Ishikawa (cell line): ENCODE data around the gene NABP2.
A peak's percentile ranks its signal among the peaks of the same experiment; 100 is the strongest.

Experiments used
- EP300 ChIP-seq: IDR thresholded peaks from 2 replicates; pipeline ENCODE4 v1.6.1; 2012; ENCODE audit warnings: borderline replicate concordance
- RAD21 ChIP-seq: IDR thresholded peaks from 2 replicates; pipeline ENCODE4 v1.6.1; 2012; ENCODE audit warnings: low read depth
- TAF1 ChIP-seq: IDR thresholded peaks from 2 replicates; pipeline ENCODE4 v1.6.1; 2012; ENCODE audit warnings: low read depth, mild to moderate bottlenecking
- TCF12 ChIP-seq: IDR thresholded peaks from 2 replicates; pipeline ENCODE4 v1.6.1; 2012; ENCODE audit warnings: low read depth
- YY1 ChIP-seq: IDR thresholded peaks from 2 replicates; pipeline ENCODE4 v1.6.1; 2012; ENCODE audit warnings: low read depth

DNA sequence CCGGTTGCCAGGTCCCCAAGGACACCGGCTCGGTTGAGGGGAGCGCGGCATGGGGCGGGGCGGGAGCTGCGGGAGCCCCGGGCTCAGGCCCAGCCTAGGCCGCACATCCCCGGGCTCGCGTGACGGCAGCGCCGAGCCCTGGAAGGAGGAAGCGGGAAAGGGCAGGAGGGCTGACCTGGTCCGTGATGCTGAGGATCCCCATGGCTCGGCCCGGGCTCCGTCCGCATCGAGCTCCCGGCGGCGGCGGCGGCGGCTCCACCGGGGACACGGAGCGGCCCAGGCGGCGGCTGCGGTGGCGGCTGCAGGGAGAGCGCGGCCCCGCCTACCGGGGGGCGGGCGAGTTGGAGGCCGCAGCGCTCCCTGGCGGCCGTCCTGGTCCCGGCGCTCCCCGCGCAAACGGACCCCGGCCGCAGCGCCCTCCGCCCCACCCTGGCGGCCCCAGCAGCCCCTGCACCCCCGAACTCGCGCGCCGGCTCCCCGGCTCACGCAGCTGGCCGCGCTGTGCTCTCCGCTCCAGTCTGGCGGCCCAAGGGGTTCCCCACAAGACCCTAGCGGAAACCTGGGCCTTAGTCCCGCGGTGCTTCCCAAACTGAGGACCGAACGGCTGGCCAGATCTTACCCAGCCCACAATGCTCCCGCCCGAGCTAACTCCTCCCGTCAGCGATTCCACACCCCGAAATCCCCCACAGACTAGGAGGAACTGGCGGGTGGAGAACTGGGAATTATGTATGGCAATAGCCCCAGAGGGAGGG lies 34.1 kb downstream of the NABP2 start, which contains the start of gene ANKRD52:
- TF ChIP-seq YY1 (peak; percentile 54; the same call in 1 of the 2 replicates), EP300 (peak; percentile 23; the same call in 1 of the 2 replicates), TAF1 (peak; percentile 59; the same call in 1 of the 2 replicates), TCF12 (no peak; the same call in 1 of the 2 replicates), RAD21 (peak; percentile 11; the same call in 1 of the 2 replicates)
